Nucleus accumbens (tissue), 56 donors: Measurements from ENCODE around the gene AKNA.

Experiments
- DNase-seq, 56 donors: peaks; one replicate each; lab custom pipeline; 2025; lab: John Stamatoyannopoulos, UW

Gene AKNA

DNA sequence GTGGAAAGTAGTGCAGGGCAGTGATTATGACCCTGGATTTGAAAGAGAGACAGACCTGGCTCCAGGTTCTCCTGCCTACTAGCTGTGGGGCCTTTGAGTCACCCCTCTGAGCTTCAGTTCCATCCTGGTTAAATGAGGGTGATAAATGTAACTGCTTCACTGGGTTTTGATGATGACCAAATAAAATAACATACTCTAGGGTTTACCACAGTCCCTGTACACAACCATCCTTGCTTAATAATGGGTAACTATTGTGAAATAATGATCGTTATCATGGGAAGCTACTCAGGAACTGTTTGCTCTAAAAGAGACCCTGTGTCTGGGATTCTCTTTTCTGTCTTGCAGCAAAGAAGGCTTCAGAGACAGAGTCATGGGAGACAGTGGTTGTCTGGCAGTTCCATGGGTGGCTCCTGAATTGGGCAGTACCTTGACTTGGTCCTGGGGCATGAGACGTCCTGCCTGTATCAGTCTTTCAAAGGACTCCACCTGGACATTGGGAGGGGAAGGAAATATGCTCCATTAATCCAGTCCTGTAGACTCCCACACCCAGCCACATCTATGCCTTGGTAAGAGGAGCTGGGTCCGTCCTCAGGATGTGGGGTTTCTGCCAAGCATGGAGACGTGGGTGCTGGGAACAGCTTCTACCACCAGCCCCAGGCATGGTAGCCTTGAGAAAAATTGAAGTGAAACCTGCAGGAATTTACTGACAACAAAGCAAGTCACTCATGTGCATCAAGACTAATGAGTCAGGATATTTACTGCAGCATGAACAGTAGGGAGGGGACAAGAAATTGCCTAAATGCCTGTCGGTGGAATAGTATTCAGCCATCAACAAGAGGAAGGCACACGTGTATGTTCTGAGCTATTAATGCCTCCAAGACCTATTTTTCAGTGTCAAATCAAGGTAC is 23.4 kb downstream of the AKNA start:
- no peak for DNase-seq

DNA sequence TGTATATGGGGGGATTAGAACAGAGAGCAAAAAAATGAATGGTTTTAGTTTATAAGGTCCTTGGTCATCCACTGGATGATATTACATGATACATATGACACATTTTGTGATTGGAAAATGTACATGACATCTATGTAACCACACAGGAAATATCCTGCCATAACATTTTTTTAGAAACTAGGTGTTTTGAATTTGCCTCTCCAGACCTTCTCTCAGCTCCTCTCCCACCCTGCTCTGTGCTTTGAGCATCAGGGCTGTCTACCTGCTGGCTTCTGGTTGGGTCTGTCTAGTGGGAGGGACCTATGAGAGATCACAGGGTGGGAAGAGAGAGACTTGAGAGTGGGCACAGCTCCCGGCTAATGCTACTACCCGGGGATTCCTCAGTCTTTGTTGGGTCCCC is 24.4 kb downstream of the AKNA start:
- no peak for DNase-seq

DNA sequence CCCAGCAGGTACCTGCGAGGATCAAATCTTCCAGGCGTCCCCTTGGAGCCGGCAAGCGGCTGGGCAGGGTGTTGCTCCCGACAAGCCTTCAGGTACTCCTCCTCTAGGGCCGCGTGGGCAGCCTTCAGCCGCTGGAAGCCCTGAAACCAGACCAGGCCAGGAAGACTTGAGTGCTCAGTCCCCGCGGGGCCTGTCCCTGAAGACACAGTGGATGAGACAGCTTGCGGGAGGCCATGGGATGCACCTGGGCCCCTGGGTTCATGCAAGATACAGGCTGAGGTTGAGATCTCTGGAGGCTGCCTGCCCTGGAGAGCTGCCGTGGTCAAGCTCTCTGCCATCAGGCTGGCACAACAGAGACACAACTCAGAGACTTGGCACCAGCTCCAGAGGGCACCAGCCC is 25.4 kb downstream of the AKNA start:
- no peak for DNase-seq

DNA sequence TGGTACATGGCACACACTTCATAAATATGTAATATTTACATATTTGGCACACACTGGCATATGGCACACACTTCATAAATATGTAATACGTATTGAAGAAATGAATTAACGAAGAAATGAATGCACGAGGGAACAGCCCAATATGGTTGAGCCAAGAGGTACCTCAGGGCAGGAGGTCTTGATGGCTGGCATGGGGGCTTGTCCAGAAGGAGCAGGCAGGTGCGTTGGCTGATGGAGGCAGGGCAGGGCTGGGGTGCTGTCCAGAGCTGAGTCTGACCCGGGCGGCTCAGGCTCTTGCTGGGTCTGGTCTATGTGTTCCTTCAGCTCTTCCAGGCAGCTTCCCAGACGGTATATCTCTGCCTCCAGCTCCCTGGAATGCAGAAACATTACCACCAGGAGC is 26.2 kb downstream of the AKNA start:
- no peak for DNase-seq

DNA sequence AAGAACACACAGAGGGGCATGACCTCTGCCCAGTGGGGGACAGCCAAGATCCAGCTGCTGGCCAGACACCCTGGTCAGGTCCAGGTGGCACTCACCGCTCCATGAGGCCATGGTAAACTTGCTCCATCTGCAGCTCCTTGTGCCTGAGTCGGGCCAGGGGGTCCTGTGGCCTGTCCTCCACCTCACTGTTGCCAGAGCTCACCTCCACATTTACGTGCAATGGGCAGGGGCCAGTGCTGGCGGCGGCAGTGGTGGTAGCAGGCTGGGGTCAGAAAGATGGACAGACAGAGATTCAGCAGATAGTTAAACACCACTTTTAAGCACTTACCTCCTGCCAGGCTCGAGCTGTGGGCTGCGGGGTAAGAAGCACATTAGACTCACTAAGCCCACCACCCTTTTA is 28.0 kb downstream of the AKNA start:
- DNase-seq: no peak

DNA sequence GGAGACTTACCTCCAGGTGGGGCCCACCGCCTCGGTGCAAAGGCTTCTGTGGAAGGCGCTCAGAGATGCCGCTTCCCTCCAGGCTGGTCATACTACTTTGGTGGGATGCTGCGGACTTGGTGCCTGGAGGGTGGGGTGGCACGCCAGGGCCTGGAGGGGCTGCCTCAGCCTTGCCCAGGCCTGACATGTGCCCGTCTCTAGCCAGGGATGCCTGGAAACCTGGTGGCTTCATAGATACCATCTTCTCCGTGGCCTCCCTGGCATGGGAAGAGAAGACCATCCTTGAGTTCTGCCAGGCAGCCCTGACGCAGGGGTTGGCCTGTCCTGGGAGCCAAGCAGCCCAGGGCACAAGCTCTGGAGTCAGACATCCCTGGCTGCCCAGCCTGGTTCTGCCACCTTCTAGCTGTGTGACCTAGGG is 29.9 kb downstream of the AKNA start:
- no peak for DNase-seq

DNA sequence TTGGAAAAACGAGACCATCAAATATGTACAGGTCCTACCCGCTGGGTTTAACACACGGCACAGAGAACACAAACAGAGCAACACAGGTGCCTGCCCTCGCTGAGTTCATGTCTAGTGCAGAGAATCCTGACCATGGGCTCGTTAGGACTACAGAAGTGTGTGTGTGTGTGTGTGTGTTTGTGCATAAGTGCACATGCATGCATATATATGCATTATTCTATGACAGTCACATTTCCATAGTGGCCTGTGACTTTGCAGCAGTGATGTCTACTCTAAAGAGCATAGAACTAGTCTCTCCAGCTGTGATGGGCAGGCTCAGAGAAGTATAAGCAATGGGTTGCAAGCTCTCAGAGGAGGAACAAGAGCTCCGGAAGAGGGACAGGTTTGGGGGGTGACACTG is 30.4 kb downstream of the AKNA start:
- no peak for DNase-seq

DNA sequence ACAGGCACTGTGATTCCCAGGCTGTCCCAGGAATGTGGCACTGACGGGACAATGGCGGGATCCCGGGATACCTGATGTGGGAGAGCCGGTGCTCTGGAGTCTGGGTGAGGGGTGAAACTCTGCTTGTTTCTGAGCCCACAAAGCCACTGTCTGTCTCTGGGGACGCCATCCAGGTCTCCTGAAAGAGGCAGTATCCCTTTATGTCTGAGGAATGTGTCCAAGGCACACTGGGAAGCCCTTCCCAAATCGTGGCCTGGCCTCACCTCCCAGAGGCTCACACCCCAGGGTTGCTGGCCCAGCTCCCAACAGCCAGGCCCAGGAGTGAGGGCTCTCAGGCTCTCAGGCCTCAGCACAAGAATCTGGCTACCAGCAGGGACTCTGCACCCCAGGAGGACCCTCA is 31.0 kb downstream of the AKNA start:
- no peak for DNase-seq

DNA sequence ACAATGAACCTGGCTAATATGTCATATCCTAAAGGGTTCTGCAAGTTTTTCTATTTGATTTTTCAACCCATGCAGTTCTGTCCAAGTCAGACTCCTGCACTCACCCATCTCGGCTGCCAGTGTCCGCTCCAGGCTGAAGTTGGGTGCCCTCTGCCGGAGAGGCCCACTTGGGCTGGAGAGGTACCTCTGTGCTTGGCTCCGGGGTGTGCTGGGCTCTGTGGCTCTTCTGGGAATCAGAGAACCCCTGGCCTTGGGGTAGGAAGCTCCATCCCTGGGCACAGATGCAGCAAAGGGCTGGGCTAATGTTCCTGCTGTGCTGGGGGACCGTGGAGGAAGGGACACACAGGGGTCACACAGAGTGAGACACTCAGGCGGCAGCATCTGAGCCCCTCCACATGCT is 32.0 kb downstream of the AKNA start:
- no peak for DNase-seq

DNA sequence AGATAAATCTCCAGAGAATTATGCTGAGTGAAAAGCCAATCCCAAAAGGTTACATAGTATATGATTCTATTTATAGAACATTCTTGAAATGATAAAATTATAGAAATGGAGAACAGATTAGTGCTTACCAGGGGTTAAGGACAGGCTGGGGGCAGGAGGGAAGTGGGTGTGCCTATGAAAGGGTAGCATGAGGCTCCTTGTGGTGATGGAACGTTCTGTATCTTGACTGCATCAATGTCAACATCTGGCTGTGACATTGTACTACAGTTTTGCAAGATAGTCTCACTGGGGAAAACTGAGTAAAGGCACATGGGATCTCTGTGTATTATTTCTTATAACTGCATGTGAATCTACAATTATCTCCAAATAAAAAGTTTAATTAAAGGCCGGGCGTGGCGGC is 35.9 kb downstream of the AKNA start:
- DNase-seq: no peak

DNA sequence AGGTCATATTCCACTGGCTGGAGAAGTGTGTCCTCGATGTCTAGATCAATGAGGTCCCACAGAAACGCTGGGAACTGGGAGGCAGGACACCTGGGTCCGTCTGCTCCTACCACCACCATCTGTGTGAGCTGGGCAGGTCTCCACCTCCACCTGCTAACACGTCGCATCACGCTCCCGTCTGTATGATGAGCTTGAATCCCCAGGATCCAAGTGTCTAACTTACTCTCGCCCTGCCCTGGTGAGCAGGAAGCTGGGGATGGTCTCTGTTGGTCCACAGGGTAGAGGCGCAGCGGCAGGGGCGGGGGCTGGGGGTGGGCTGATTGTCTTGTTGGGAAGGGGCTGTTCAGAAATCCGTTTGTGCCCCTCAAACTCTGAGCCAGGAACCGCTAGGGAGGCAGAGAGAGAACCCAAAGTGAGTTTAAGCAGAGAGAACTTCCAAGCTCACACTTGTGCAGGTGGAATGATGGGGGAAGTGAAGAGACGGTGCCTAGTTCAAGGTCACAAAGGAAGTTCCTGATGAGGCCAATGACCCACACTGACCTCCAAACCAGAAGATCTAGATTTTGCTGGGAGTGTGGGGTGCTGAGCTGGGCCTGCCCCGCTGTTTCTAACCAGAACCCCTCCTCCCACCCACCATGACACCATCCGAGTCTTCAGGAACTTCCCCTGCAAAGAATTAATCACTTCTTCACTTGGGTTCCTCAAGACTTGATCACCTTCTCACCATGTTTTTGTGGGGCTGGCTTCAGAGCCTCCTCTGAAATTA is 37.0 kb downstream of the AKNA start:
- no peak for DNase-seq

DNA sequence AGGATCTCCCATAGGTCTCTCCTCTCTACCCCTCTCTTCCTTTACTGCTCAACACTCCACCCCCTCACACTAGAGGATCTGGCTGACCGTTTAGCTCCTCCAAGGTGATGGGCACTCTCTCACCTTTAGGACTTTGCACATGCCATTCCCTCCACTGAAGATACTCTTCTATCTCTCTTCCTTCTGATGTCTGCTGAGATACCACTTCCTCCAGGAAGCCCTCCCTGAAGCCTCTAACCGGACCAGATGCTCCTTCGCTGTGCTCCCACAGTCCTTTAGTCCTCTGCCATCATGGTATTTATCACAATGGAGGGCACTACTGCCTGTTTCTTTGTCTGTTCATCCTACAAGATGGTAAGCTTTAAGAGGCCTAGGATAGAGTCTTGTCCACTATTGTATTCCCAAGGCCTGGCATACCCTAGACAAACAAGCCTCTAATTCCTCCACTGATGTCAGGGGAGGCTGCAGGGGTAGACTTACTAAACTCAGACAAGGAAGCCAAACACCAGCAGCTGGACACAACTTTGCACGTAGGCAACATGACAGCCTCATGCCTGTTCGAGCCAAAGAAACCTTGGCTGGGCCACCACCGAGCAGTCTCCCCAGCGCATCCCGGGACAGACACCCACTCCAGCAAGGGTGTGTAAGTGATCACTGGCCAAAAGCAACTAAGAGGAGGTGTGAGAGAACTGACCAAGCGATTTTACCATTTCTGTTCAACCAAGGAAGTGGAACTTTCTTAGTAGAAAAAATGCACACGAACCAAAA is 37.9 kb downstream of the AKNA start:
- no peak for DNase-seq

DNA sequence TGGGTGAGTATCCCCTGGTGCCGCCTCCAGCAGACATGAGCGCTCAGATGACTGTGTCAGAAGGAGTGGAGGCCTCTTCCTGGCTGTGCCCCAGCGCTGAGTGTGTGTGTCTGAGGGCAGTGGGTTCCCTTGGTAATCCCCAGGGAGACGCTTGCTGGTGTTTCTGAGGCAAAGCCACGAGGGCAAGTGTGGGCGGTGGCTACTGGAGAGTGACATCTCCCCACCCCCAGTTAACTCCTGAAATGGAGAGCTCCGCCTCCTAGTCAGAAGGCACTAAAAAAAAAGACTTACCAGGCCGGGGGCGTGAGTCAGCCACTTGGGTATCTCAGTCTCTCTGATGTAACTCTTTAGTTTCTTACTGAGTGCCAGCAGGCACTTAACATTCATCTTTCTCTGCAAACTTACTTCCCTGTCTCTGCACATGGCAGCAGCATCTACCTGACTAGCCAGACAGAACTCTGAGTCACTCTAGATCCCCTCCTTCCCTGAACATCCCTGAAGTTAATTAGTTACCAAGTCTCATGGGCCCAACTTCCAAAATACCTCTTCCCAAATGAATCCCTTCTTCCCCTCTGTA is 38.8 kb downstream of the AKNA start:
- peak in 38 of 56 donors; percentile 9 to 76 (median 47) for DNase-seq

DNA sequence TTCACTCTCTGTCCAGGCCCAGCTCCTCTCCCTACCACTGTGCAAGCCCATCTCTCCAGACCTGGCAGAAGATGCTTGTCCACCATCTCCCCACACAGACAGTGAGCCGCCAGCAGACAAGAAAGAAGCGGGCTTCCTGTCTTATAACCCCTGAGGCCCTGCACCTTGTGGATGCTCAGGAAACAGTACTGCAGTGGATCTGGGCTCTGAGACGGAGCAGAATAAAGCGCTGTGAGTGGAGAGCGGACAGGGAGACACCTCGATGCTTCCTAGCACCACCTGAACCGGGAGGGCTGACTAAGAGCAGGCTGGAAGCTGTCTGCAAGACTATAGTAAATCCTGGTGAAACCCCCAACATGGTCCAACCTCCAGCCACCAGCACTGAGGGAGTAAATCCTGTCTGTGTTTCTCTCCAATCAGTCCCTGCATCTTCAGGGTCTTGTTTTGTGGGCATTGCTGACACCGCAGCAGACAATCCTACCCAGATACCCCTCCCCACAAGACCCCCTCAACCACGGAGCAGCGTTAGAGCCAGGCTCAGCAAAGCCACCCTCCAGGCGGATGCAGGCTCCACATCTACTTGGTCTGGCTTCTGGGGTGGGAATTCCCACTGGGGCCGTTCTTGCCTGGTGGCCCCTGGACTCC is 39.4 kb downstream of the AKNA start:
- DNase-seq: no peak

DNA sequence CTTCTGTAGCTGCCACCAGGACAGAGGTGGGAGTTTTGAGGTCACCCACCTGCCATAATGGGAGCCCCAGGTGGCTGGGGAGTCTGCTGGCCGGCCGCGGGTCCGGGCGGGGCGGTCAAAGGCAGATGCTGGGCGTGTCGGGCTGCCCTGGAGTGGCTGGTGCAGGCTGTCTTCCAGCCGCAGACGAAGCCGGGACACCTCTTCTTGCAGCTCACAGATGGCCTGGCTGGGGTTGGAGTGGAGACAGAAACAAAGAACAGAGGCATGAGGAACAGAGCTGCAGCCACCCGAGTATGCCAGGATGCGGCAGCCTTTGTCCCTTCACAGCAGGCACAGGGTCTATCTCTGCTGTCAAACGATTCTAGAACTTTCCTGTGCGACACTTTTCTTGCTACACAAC is 40.1 kb downstream of the AKNA start:
- DNase-seq: peak in 51 of 56 donors; percentile 12 to 90 (median 69)

DNA sequence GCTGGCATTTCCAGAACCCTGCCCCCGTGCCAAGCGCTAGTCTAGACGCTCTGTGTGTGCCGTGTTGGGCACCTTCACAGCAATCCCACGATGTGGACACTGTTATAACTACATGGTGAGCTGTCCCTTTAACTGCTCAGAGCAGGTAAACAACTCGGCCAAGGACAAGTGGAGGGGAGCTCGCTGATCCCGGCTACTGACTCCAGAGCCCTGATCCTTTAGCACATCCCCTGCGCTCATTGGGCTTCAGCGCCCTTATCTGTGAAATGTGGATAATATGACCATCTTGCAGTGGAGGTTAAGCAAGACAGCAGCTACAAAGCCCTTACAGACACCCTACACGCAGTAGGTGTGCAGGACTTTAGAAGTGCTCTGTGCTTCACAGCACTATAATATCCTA is 41.6 kb downstream of the AKNA start:
- DNase-seq: no peak

DNA sequence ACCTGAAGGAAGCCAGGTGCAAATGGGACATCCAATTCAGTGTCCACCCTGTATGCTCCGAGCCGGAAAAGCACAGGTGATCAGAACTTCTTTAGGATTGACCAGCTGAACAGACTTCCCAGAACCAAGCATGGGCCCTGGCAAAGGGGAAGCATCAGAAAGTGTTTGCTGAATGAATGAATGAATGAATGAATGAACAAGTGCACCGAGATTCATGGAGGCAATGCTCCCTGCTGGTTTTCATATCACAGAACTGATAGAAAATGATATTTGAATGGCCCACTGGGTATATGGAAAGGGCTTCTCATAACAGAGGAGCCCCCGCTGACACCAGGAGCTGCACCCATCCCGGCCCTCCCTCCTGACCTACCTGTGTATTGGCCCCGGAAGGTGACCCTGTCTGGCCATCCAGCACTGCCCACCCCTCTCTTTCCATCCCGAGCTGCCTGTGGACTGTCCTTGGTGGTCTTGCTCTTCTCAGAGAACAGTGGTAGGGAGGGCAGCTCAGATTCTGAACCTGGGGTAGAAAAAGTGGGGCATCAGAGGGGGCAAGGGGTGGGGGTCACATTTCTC is 42.2 kb downstream of the AKNA start:
- no peak for DNase-seq

DNA sequence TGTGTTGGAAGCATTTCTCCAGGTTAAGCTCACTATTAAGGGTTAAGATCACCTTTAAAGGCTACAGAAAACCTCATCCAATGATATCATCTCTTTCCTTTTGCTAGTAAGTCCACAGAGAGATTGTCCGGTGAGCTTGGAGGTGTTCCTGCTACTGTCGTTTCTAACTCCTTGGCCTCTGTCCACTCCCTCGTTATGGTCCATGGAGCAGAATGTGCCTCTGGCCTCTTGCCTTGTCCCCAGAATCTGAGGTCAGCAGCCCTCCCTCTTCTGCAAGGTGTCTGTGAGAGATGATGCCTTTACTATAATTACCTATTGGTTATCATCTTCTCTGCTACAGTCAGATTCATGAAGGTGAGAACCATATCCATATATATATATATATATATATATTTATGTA is 43.1 kb downstream of the AKNA start:
- no peak for DNase-seq

DNA sequence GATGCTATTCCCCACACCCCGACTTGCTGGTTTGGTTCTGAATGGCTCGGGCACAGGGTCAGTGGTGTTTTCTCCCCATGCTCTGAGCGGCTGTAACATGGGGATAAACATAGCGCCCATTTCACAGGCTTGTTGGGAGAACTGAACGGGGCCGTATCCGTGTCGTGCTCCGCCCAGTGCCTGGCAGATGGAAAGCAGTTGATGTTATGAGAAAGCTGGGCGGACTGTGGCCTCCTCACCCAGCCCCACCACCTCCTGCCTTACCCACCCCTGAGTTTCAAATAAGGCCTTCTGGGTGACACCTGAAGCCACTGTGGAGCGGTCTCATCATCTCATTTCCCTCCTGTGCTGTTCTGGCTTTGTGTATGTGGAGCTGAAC is 43.6 kb downstream of the AKNA start:
- DNase-seq: no peak
